HepG2 (cell line): ENCODE data around the gene FXYD5. TPM values are rescaled to one million over a fixed set of nuclear protein-coding genes. Genes with fewer than 3 reads are reported as not detected.

Source experiments
- ATAC-seq: fragments of 200-7000 bp; cut with Tn5 transposase; 3 replicates; pipeline ENCODE4 v1.9.1; 2020; ENCODE audit warnings: mild to moderate bottlenecking, moderate library complexity
- BruUV-seq: library from RNA; stranded (reverse); fragments of 400-500 nt; replicated peaks from 2 replicates; lab custom pipeline; 2021; lab: Mats Ljungman, UMichigan
- CTCF ChIA-PET: fragments of 300-600 bp; formaldehyde crosslinking; extraction: SDS; loops from one replicate; lab custom pipeline; 2021; ENCODE audit warnings: low total read pairs, inconsistent platforms, low intra/inter-chr PET ratio; lab: Yijun Ruan, JAX
- POLR2A ChIA-PET: fragments of 350-600 bp; sonication (Branson Sonifier 250); formaldehyde crosslinking; loops from one replicate; lab custom pipeline; 2020; ENCODE audit warnings: antibody characterized with exemption, inconsistent platforms; lab: Yijun Ruan, JAX
- DNase-seq: peaks from one replicate; pipeline ENCODE4 v3.0.0-alpha.2; 2015; ENCODE audit warnings: low spot score
- FAIRE-seq: peaks from 3 replicates; lab custom pipeline; 2011; peaks lifted over from hg19 to GRCh38; lab: Jason Lieb, UNC
- H2AFZ ChIP-seq: one replicate; pipeline ENCODE4 v1.6.1; 2011; ENCODE audit warnings: low read length, inconsistent platforms
- H3K27ac ChIP-seq: fragments of 300-600 bp; 3 replicates; pipeline ENCODE4 v1.8.0; 2011; ENCODE audit warnings: mixed run types, mild to moderate bottlenecking, mixed read lengths, low read length, inconsistent platforms; ENCODE audit not compliant: insufficient read depth; ENCODE audit errors: extremely low read length
- H3K27me3 ChIP-seq, 2 experiments: fragments of 200-600 bp in 1 of 2; 2 replicates in 1 of 2; 3 replicates in 1 of 2; pipeline versions ENCODE4 v1.6.0 to v1.8.0; 2011; ENCODE audit warnings: low read length in 2 of 2, mild to moderate bottlenecking in 2 of 2, moderate library complexity in 2 of 2, inconsistent platforms in 1 of 2; ENCODE audit not compliant: insufficient read depth in 2 of 2, control insufficient read depth in 1 of 2
- H3K36me3 ChIP-seq, 2 experiments: fragments of 200-600 bp in 1 of 2; replicated peaks in 1 of 2; 2 replicates in 1 of 2; 3 replicates in 1 of 2; pipeline versions ENCODE4 v1.5.1 to v1.8.0; 2011; ENCODE audit warnings: low read length in 2 of 2, inconsistent platforms in 1 of 2; ENCODE audit not compliant: insufficient read depth in 2 of 2, control insufficient read depth in 1 of 2
- H3K4me1 ChIP-seq: 2 replicates; pipeline ENCODE4 v1.5.1; 2012; ENCODE audit warnings: low read length, inconsistent platforms; ENCODE audit not compliant: insufficient read depth
- H3K4me2 ChIP-seq: 2 replicates; pipeline ENCODE4 v1.6.0; 2011; ENCODE audit warnings: low read depth, low read length, inconsistent platforms
- H3K4me3 ChIP-seq, 3 experiments: fragments of 200-600 bp in 1 of 3; sonication (generic), shearing (Covaris generic) in 1 of 3; replicated peaks in 1 of 3; 2 replicates each; pipeline ENCODE4 v1.5.1; 2011 to 2016; ENCODE audit warnings: low read length in 3 of 3, inconsistent platforms in 2 of 3, low read depth in 2 of 3, mild to moderate bottlenecking in 2 of 3, control low read depth in 1 of 3, mixed read lengths in 1 of 3; ENCODE audit not compliant: insufficient read depth in 1 of 3
- H3K79me2 ChIP-seq: one replicate; pipeline ENCODE4 v1.6.1; 2011; ENCODE audit warnings: low read length, inconsistent platforms; ENCODE audit not compliant: insufficient read depth
- H3K9ac ChIP-seq: 2 replicates; pipeline ENCODE4 v1.6.0; 2011; ENCODE audit warnings: mild to moderate bottlenecking, low read depth, low read length, inconsistent platforms; ENCODE audit not compliant: insufficient read depth
- H3K9me3 ChIP-seq: 2 replicates; pipeline ENCODE4 v1.5.1; 2012; ENCODE audit warnings: mild to moderate bottlenecking, low read length
- H4K20me1 ChIP-seq: 2 replicates; pipeline ENCODE4 v1.6.0; 2011; ENCODE audit warnings: inconsistent platforms, mild to moderate bottlenecking, low read length, moderate library complexity; ENCODE audit not compliant: insufficient read depth
- ATM ChIP-seq: fragments of 450-650 bp; IDR thresholded peaks from 2 replicates; pipeline ENCODE4 v1.7.1; 2017; ENCODE audit warnings: mild to moderate bottlenecking, borderline replicate concordance
- CEBPG ChIP-seq: IDR thresholded peaks from 2 replicates; pipeline ENCODE4 v1.6.1; 2016
- HNF4A ChIP-seq: sonication (generic); formaldehyde crosslinking; IDR thresholded peaks from 2 replicates; pipeline ENCODE4 v1.4.0; 2020; ENCODE audit warnings: missing genetic modification reagents
- MED8 ChIP-seq: sonication (generic); formaldehyde crosslinking; IDR thresholded peaks from 2 replicates; pipeline ENCODE4 v1.8.1; 2023; ENCODE audit warnings: mild to moderate bottlenecking, missing genetic modification reagents; ENCODE audit not compliant: insufficient replicate concordance
- MNT ChIP-seq: fragments of 450-650 bp; IDR thresholded peaks from 2 replicates; pipeline ENCODE4 v1.6.1; 2016
- PRDM4 ChIP-seq: sonication (generic); formaldehyde crosslinking; IDR thresholded peaks from 2 replicates; pipeline ENCODE4 v1.9.0; 2021; ENCODE audit warnings: missing genetic modification reagents, borderline replicate concordance
- ZNF430 ChIP-seq: sonication (generic); formaldehyde crosslinking; IDR thresholded peaks from 2 replicates; pipeline ENCODE4 v1.9.0; 2021; ENCODE audit warnings: mild to moderate bottlenecking, missing genetic modification reagents
- WGBS: methylation state at CpG from one replicate; pipeline ENCODE4 v1.1.6; 2017; ENCODE audit warnings: low lambda C conversion rate; 5-methylcytosine and 5-hydroxymethylcytosine counted together
- in situ Hi-C: cut with HindIII; loops from 2 replicates; pipeline ENCODE4 v1.10.0; 2017; ENCODE audit warnings: low pct_unique_long_range_greater_than_20kb; ENCODE audit not compliant: extremely low pct_ligation_motif_present
- intact Hi-C: fragments of 100-400 bp; cut with micrococcal nuclease; formaldehyde crosslinking; loops from one replicate; pipeline ENCODE4 v1.10.0; 2022; ENCODE audit not compliant: unreplicated experiment
- polyA plus RNA-seq, 8 experiments: library from polyadenylated mRNA; depleted of rRNA in 3 of 8; stranded (reverse) in 7 of 8; unstranded in 1 of 8; fragments of >200 nt; fragmentation: Illumina TruSeq in 4 of 8; extraction: Trizol in 4 of 8; gene quantifications; 2 replicates each; pipeline versions ENCODE4 v1.2.1 to v1.2.3, GENCODE V29; 2011 to 2016; ENCODE audit warnings: low read depth in 4 of 8, missing spikeins in 1 of 8, mixed read lengths in 1 of 8; ENCODE audit not compliant: insufficient read depth in 1 of 8
- total RNA-seq, 5 experiments: library from RNA; depleted of rRNA; stranded (reverse); fragments of >200 nt; fragmentation: Illumina TruSeq; extraction: Trizol; gene quantifications; 2 replicates each; pipeline ENCODE4 v1.2.3, GENCODE V29; 2016; ENCODE audit warnings: low read depth in 1 of 5
- TF ChIP-seq, protein P1 (sequence below): sonication (generic); formaldehyde crosslinking; IDR thresholded peaks from 2 replicates; pipeline ENCODE4 v1.4.0; 2020; ENCODE audit warnings: missing genetic modification reagents, mild to moderate bottlenecking, borderline replicate concordance
- TF ChIP-seq, protein P2 (sequence below): sonication (generic); formaldehyde crosslinking; IDR thresholded peaks from 2 replicates; pipeline ENCODE4 v1.5.0; 2020; ENCODE audit warnings: mild to moderate bottlenecking, missing genetic modification reagents

FXYD5 gene
- total and polyA plus RNA-seq, 2 of the 13 experiments (the other 11 are each of a cell fraction or from before 2014, with no cell fraction given), result 0.65 TPM; not detected in 1

- TF ChIP-seq, protein P1, sequence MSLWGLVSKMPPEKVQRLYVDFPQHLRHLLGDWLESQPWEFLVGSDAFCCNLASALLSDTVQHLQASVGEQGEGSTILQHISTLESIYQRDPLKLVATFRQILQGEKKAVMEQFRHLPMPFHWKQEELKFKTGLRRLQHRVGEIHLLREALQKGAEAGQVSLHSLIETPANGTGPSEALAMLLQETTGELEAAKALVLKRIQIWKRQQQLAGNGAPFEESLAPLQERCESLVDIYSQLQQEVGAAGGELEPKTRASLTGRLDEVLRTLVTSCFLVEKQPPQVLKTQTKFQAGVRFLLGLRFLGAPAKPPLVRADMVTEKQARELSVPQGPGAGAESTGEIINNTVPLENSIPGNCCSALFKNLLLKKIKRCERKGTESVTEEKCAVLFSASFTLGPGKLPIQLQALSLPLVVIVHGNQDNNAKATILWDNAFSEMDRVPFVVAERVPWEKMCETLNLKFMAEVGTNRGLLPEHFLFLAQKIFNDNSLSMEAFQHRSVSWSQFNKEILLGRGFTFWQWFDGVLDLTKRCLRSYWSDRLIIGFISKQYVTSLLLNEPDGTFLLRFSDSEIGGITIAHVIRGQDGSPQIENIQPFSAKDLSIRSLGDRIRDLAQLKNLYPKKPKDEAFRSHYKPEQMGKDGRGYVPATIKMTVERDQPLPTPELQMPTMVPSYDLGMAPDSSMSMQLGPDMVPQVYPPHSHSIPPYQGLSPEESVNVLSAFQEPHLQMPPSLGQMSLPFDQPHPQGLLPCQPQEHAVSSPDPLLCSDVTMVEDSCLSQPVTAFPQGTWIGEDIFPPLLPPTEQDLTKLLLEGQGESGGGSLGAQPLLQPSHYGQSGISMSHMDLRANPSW, result no peak
- TF ChIP-seq, protein P2, sequence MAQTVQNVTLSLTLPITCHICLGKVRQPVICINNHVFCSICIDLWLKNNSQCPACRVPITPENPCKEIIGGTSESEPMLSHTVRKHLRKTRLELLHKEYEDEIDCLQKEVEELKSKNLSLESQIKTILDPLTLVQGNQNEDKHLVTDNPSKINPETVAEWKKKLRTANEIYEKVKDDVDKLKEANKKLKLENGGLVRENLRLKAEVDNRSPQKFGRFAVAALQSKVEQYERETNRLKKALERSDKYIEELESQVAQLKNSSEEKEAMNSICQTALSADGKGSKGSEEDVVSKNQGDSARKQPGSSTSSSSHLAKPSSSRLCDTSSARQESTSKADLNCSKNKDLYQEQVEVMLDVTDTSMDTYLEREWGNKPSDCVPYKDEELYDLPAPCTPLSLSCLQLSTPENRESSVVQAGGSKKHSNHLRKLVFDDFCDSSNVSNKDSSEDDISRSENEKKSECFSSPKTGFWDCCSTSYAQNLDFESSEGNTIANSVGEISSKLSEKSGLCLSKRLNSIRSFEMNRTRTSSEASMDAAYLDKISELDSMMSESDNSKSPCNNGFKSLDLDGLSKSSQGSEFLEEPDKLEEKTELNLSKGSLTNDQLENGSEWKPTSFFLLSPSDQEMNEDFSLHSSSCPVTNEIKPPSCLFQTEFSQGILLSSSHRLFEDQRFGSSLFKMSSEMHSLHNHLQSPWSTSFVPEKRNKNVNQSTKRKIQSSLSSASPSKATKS, result no peak
- no peak for TF ChIP-seq HNF4A (CRISPR knock-in tag)
- TF ChIP-seq CEBPG (CRISPR knock-in tag), result no peak
- no peak for TF ChIP-seq MED8 (CRISPR knock-in tag)
Observed at GRCh38 chr19:35176181-35176570, 21.6 kb downstream of the FXYD5 start (continued).

- 21% methylated on average over 7 of the region's 7 CpGs for WGBS
- CTCF ChIA-PET, result no interaction called here
- Histone ChIP-seq H3K9me3 (no peaks in the 10 kb centered on the region), H2AFZ (no peak overlapping the region), H3K4me1 (no peaks in the 10 kb centered on the region), H3K79me2 (no peaks in the 10 kb centered on the region), H3K9ac (no peak overlapping the region), H3K36me3 (no peaks in the 10 kb centered on the region), H3K4me3 (no peak overlapping the region), H3K27me3 (peaks cover 0 to 6% of the 10 kb centered on the region in 2 experiments; a peak in 2 of 5 replicates), H4K20me1 (no peaks in the 10 kb centered on the region), H3K27ac (no peak overlapping the region), H3K4me2 (no peak overlapping the region)
- POLR2A ChIA-PET, result no interaction called here
- no peak for DNase-seq
- FAIRE-seq, result no peak
- TF ChIP-seq MNT (0 out of 2 replicates have a peak, but pooled peaks have one; percentile 5), PRDM4 (CRISPR knock-in tag) (no peak), ATM (no peak), ZNF430 (CRISPR knock-in tag) (peak; percentile 90)
- in situ Hi-C loops, result no loop called here
- no peak for ATAC-seq
- intact Hi-C loops, result no loop called here
- no TSS peak for BruUV-seq
Observed at GRCh38 chr19:35177377-35178274, 23.1 kb downstream of the FXYD5 start.
